ENCODE measurements around the gene NSD1. TPM values are rescaled to one million over a fixed set of nuclear protein-coding genes. Genes with fewer than 3 reads are reported as not detected.
"Not testable (repeated sequence)": the region's sequence is repeated elsewhere in the genome, so short reads cannot be mapped to it uniquely, and the experiment has no call there.

NSD1 gene
- polyA plus RNA-seq, 1 donor = 68.7 TPM

GRCh38 chr5:177290816-177291596 is 157.4 kb downstream of the NSD1 start:
- no peak for DNase-seq

GRCh38 chr5:177291735-177292134 is 158.2 kb downstream of the NSD1 start:
- no peak for DNase-seq

- no peak for DNase-seq
Measured at GRCh38 chr5:177293819-177294581, 160.4 kb downstream of the NSD1 start.

GRCh38 chr5:177294632-177295031 is 161.1 kb downstream of the NSD1 start:
- DNase-seq = no peak

GRCh38 chr5:177295924-177296323 is 162.4 kb downstream of the NSD1 start:
- DNase-seq = no peak

GRCh38 chr5:177296581-177296980 is 163.0 kb downstream of the NSD1 start:
- no peak for DNase-seq

GRCh38 chr5:177297922-177298321 is 164.3 kb downstream of the NSD1 start:
- DNase-seq = no peak

- no peak for DNase-seq
Measured at GRCh38 chr5:177299697-177300096, 166.1 kb downstream of the NSD1 start.

GRCh38 chr5:177300236-177300880 is 166.8 kb downstream of the NSD1 start:
- peak; percentile 29 for DNase-seq

- DNase-seq = no peak
Measured at GRCh38 chr5:177300951-177301350, 167.4 kb downstream of the NSD1 start.

GRCh38 chr5:177301503-177302165 is 168.1 kb downstream of the NSD1 start:
- no peak for DNase-seq

- no peak for DNase-seq
Measured at GRCh38 chr5:177302354-177303110, 169.0 kb downstream of the NSD1 start.

- peak; percentile 82 for DNase-seq
Measured at GRCh38 chr5:177303121-177303924, 169.8 kb downstream of the NSD1 start, which contains the start of the genes PRELID1 and RAB24. Gene PRELID1 (plus strand): TSS chr5:177303799. CDS start chr5:177303986, 187 bp downstream. Gene RAB24 (minus strand): TSS chr5:177303719. CDS start chr5:177303288, 431 bp downstream.

GRCh38 chr5:177303925-177304391 is 170.4 kb downstream of the NSD1 start:
- no peak for DNase-seq

GRCh38 chr5:177304392-177305119 is 171.0 kb downstream of the NSD1 start:
- DNase-seq = no peak

GRCh38 chr5:177306103-177306640 is 172.6 kb downstream of the NSD1 start:
- not testable (repeated sequence) for DNase-seq

- no peak for DNase-seq
Measured at GRCh38 chr5:177306674-177307543, 173.3 kb downstream of the NSD1 start.

Data from left kidney (tissue), 2 donors.